ENCODE results near the gene AURKAIP1. TPM values are rescaled to one million over a fixed set of nuclear protein-coding genes. Genes with fewer than 3 reads are reported as not detected.
"Not testable (repeated sequence)": the region's sequence is repeated elsewhere in the genome, so short reads cannot be mapped to it uniquely, and the experiment has no call there.

Gene AURKAIP1
- total and polyA plus RNA-seq, 8 donors = 50.9 to 281 (median 140) TPM

DNA sequence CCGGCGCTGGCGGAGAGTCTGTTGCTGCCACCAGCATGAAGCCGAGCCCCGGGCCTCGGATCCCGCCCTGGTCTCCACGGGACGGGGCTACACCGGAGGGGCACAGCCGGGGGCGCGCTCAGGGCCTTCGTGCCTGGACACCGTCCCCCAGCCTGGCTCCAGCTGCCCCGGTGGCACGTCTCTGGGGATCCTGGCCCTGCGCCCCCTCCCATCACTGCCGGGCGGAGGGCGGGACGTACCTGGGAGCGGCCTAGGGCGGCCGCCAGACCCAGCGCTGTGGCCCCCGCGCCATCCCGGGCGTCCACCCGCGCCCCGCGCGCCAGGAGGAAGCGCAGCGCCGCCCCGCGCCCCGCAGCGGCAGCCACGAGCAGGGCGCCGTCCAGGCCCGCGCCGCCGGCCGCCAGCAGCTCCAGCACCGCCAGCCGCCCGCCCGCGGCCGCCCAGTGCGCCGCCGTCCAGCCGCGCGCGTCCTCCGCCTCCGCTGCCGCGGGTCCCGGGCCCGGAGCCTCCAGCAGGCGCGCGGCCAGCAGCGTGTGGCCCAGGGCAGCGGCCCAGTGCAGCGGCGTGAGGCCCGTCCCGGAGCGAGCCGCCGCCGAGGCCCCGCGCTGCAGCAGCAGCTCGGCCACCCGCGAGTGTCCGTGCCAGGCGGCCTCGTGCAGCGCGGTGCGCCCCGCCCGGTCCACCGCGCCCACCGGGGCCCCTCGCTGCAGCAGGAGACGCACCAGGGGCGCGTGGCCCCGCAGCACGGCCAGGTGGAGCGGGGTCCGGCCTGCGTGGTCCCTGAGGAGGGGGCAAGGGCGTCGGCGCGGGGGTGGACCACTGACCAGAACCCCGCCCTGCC lies 45.0 kb upstream of the AURKAIP1 start:
- intact Hi-C loops (cut with DNase I; ENCODE audit: low total_unique reads) = no loop called here
- WGBS, 5 donors = 5 to 18% (median 7%) methylated on average over 31 to 112 of the region's 112 CpGs
- H3K4me3 ChIP-seq = peak overlapping the region; percentile 42 to 51 (median 50)

DNA sequence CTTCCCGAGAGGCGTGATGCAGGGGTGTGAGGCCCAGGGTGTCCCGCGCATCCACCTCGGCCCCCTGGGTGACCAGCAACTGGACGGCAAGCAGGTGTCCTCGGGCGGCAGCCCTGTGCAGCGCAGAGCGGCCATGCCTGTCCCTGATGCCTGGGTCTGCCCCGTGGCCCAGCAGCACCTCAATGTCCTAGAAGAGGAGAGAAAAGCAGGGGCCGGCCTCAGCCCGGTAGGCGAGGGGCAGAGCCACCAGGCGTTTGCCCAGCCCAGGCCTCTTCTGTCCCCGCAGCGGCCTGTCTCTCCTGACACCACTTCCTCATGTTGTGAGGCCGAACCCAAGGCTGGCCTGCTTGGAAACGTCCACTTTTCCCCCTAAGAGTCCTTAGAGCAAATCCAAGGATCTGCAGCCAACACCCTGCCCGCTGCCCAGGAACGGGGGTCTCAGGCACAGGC lies 44.4 kb upstream of the AURKAIP1 start:
- Histone ChIP-seq H3K4me1 (peaks cover 15 to 46% (median 33%) of the 10 kb centered on the region in 4 donors), H3K36me3 (no peaks in the 10 kb centered on the region), H3K4me3 (peak overlapping the region; percentile 42 to 51 (median 50)), H3K27ac (peak overlapping the region; percentile 30 to 87 (median 75)), H3K9me3 (no peaks in the 10 kb centered on the region), H3K27me3 (peaks cover 0 to 13% (median 0%) of the 10 kb centered on the region in 3 donors)
- no peak for DNase-seq
- intact Hi-C loops (cut with DNase I; ENCODE audit: low total_unique reads) = no loop called here
- TF ChIP-seq POLR2AphosphoS5 (IDR thresholded peaks at IDR 0.05) (no peak), POLR2A (IDR thresholded peaks at IDR 0.05) (no peak), EP300 (IDR thresholded peaks at IDR 0.05) (no peak)
- TF ChIP-seq, protein P1, sequence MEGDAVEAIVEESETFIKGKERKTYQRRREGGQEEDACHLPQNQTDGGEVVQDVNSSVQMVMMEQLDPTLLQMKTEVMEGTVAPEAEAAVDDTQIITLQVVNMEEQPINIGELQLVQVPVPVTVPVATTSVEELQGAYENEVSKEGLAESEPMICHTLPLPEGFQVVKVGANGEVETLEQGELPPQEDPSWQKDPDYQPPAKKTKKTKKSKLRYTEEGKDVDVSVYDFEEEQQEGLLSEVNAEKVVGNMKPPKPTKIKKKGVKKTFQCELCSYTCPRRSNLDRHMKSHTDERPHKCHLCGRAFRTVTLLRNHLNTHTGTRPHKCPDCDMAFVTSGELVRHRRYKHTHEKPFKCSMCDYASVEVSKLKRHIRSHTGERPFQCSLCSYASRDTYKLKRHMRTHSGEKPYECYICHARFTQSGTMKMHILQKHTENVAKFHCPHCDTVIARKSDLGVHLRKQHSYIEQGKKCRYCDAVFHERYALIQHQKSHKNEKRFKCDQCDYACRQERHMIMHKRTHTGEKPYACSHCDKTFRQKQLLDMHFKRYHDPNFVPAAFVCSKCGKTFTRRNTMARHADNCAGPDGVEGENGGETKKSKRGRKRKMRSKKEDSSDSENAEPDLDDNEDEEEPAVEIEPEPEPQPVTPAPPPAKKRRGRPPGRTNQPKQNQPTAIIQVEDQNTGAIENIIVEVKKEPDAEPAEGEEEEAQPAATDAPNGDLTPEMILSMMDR (IDR thresholded peaks at IDR 0.05) = no peak
- WGBS, 5 donors = 60 to 79% (median 71%) methylated on average over 3 to 21 of the region's 21 CpGs

More for the DNA sequence above, 45.0 kb upstream of the AURKAIP1 start:
- TF ChIP-seq POLR2AphosphoS5 (IDR thresholded peaks at IDR 0.05) (no peak), POLR2A (IDR thresholded peaks at IDR 0.05) (no peak), EP300 (IDR thresholded peaks at IDR 0.05) (no peak)
- TF ChIP-seq, protein P1 (IDR thresholded peaks at IDR 0.05) = peak in 1 of 7 experiments; percentile 13
- no peaks in the 10 kb centered on the region for H3K9me3 ChIP-seq
- H3K27me3 ChIP-seq = peaks cover 0 to 13% (median 0%) of the 10 kb centered on the region in 3 donors
- peak overlapping the region; percentile 30 to 87 (median 75) for H3K27ac ChIP-seq
- DNase-seq = peak in 1 of 2 donors; percentile 74
- H3K36me3 ChIP-seq = no peaks in the 10 kb centered on the region
- peaks cover 15 to 46% (median 33%) of the 10 kb centered on the region in 4 donors for H3K4me1 ChIP-seq

DNA sequence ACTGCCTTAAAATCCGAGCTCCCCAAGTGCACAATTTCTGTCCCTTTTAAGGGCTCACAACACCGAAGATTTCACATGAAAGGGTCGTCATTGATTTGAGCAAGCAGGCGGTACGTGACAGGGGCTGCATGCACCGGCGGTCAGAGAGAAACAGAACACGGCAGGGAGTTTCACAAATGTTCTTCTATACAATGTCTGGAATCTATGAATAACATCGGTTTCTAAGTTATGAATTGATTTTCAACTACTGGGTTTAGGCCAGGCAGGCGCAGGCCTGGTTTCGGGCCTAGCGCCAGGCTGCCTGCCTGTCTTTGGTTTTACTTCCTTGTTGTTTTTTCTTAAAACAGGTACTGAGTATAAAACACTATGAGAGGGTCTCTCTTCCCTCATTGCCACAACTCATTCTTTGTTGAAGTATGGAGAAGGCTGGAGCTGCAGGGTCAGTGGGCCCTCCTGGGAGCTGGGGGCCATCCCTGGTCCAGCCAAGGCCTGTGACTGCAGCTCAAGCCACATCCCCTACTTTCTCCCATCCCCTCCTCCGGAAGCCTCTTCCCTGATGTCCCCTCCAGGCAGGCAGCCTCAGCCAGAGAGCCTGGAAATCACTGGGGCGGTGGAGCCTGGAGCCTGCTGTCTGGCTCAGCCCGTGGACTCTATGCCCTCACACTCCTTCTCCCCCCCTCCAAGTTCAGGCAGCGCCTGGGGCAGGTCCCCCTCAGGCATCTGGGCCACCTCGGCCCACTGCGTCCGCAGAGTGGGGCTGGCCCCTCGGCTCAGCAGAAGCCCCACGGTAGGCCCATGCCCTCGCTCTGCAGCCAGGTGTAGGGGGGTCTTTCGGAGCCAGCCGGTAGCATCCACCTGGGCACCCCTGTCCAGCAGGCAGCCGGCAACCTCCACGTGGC lies 43.7 kb upstream of the AURKAIP1 start:
- intact Hi-C loops (cut with DNase I; ENCODE audit: low total_unique reads) = no loop called here
- H3K4me1 ChIP-seq = peaks cover 15 to 46% (median 33%) of the 10 kb centered on the region in 4 donors
- H3K9me3 ChIP-seq = no peaks in the 10 kb centered on the region
- peak overlapping the region in 1 of 4 donors; percentile 42 for H3K4me3 ChIP-seq
- no peaks in the 10 kb centered on the region for H3K36me3 ChIP-seq
- 73 to 84% (median 78%) methylated on average over 16 to 26 of the region's 26 CpGs for WGBS, 5 donors
- no peak for TF ChIP-seq POLR2AphosphoS5 (IDR thresholded peaks at IDR 0.05)
- no peak for TF ChIP-seq EP300 (IDR thresholded peaks at IDR 0.05)
- TF ChIP-seq POLR2A (IDR thresholded peaks at IDR 0.05) = no peak
- TF ChIP-seq, protein P1 (IDR thresholded peaks at IDR 0.05) = no peak
- H3K27ac ChIP-seq = peak overlapping the region; percentile 24 to 87 (median 48)
- H3K27me3 ChIP-seq = peaks cover 0 to 13% (median 0%) of the 10 kb centered on the region in 3 donors
- DNase-seq = no peak

DNA sequence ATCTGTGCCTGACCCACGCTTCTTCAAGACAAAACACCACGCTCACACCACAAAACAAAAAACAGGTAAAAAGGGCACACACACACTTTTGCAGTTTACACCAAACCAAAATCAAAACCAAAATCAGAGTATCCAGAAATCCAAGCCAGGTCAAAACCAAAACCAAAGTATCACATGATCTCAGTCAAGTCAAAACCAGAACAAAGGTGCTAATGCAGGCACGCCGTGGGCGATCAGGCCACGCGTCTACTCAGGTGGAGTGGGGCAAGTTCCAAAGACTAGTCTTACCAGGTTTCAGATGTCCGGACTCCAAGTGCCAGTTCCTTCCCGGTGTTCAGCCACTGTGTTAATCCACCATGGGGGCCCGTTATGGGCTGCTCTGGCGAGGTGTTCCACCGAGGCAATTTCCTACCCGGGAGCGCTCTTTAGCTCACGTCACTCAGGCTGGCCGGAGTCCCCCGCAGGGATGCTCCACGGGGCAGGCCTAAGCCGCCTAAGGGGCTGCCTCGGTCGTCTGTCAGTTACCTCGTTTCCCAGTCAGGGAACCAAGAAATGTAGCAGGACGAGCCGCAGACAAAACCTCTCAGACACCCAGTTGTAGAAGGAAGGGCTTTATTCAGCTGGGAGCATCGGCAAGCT lies 42.9 kb upstream of the AURKAIP1 start:
- Histone ChIP-seq H3K27me3 (peaks cover 0 to 13% (median 0%) of the 10 kb centered on the region in 3 donors), H3K27ac (peak overlapping the region in 2 of 5 donors; percentile 80 to 87), H3K4me1 (peaks cover 15 to 43% (median 33%) of the 10 kb centered on the region in 4 donors)
- H3K36me3 ChIP-seq; intact Hi-C loops (cut with DNase I; ENCODE audit: low total_unique reads); DNase-seq; H3K4me3 ChIP-seq; H3K9me3 ChIP-seq: not testable (repeated sequence)
- WGBS, 5 donors = 82 to 90% (median 88%) methylated on average over 24 to 25 of the region's 25 CpGs

DNA sequence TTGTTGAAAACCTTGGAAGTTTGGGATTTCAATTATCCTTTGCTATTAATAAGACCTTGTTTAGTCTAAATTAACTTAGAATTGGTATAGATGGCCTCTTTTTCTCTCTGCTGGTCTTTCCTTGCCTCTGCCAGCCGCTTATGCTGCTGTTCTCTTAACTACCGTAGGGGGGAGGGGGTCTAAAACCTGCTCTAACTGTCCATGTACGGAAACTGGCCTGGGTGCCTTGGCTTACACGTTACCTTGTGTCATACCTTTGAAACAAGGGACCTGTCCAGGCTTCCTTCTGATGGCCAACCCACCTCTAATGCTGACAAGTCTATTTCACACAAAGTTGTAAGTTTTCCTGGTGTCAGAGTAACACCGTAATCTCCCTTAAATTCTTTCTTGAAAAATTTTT lies 42.4 kb upstream of the AURKAIP1 start:
- WGBS, 5 donors = 70 to 83% (median 77%) methylated on average over 5 of the region's 5 CpGs
- H3K27ac ChIP-seq; H3K9me3 ChIP-seq; H3K36me3 ChIP-seq; intact Hi-C loops (cut with DNase I; ENCODE audit: low total_unique reads); H3K4me3 ChIP-seq; DNase-seq: not testable (repeated sequence)
- Histone ChIP-seq H3K4me1 (peaks cover 15 to 38% (median 32%) of the 10 kb centered on the region in 4 donors), H3K27me3 (peaks cover 0 to 13% (median 0%) of the 10 kb centered on the region in 3 donors)

Measured in stomach (tissue), 9 donors.